ENCODE measurements around the gene SH3RF3.

SH3RF3 gene

DNA sequence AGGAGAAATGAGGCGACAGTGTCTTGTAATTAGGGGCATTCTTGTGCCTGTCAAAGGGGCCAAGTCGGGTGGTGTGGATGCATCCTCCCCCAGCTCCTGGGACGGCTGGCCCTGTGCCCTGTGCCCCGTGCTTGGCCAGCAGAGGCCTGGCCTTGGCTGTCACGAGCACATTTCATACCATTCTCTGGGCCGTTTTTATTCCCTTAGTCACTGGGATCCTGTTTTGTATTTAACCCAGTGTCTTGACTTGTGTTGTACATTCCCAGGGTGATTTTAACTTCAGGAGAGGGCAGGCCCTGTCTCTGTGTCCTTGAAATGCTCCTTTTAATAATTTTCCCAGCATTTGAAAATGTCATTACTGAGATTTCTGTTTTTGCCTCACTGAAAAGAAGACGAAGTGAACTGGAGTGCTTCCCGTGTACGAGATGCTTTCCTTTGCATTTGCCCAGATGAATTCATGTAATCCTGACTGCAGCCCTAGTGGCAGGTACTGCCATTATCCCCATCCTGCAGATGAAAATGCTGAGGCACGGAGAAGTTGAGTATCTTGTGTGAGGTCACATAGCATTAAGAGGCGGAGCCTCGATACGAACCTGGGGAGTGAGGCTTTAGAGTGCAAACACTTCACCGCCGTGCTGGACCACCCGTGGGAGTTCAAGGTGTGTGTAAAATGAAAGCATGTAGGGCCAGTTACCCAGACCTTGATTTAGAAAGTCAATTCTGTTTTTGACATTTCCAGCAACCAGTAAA is 57.0 kb downstream of the SH3RF3 start:
- no peaks in the 10 kb centered on the region for H3K79me1 ChIP-seq (ENCODE audit: low read depth, low read length)
- H3K23ac ChIP-seq (ENCODE audit: low read depth, low read length, poor library complexity) = no peak overlapping the region
- no peak overlapping the region for H3K4me3 ChIP-seq (ENCODE audit: low read length in 2 of 2)
- H3K18ac ChIP-seq (ENCODE audit: low read length) = peak overlapping the region; percentile 53
- H2BK5ac ChIP-seq (ENCODE audit: low read length) = no peak overlapping the region
- H4K91ac ChIP-seq (ENCODE audit: low read depth, low read length, poor library complexity) = no peak overlapping the region
- no peak overlapping the region for H2BK15ac ChIP-seq (ENCODE audit: low read length)
- no peak overlapping the region for H3K27ac ChIP-seq (replicated peaks; ENCODE audit: low read length)
- no CpG with 5 or more reads among the region's 16 CpGs for WGBS, 2 donors (ENCODE audit: extremely low coverage in 2 of 2, insufficient read length in 2 of 2, insufficient replicate concordance in 1 of 2)
- no peaks in the 10 kb centered on the region for H3K36me3 ChIP-seq (replicated peaks in 1 of 2; ENCODE audit: control insufficient read depth in 2 of 2, insufficient read depth in 2 of 2, low read length in 2 of 2)
- H3K27me3 ChIP-seq (ENCODE audit: control insufficient read depth in 3 of 3, insufficient read depth in 3 of 3, low read depth in 1 of 3, low read length in 3 of 3) = no peaks in the 10 kb centered on the region
- H3K4me2 ChIP-seq (ENCODE audit: insufficient read depth, low read length, poor library complexity, severe bottlenecking) = no peak overlapping the region
- H3K9ac ChIP-seq (ENCODE audit: low read depth, low read length, poor library complexity) = no peak overlapping the region
- H2BK120ac ChIP-seq (ENCODE audit: low read depth, low read length) = no peak overlapping the region
- no peaks in the 10 kb centered on the region for H3K9me3 ChIP-seq (replicated peaks in 1 of 2; ENCODE audit: control insufficient read depth in 2 of 2, insufficient read depth in 1 of 2, low read depth in 1 of 2, low read length in 2 of 2)
- peak overlapping the region; percentile 55 for H3K4ac ChIP-seq (ENCODE audit: low read length)
- H2AFZ ChIP-seq (ENCODE audit: low read length) = no peak overlapping the region
- no peak overlapping the region for H4K8ac ChIP-seq (ENCODE audit: low read depth, low read length)
- H2AK5ac ChIP-seq (ENCODE audit: low read depth, low read length) = no peak overlapping the region
- DNase-seq (ENCODE audit: low spot score) = no peak
- no peak overlapping the region for H2BK12ac ChIP-seq (ENCODE audit: low read length)
- H3K14ac ChIP-seq (ENCODE audit: low read length) = no peak overlapping the region
- no peaks in the 10 kb centered on the region for H3K4me1 ChIP-seq (ENCODE audit: control insufficient read depth in 2 of 2, insufficient read depth in 1 of 2, low read depth in 1 of 2, low read length in 2 of 2)

DNA sequence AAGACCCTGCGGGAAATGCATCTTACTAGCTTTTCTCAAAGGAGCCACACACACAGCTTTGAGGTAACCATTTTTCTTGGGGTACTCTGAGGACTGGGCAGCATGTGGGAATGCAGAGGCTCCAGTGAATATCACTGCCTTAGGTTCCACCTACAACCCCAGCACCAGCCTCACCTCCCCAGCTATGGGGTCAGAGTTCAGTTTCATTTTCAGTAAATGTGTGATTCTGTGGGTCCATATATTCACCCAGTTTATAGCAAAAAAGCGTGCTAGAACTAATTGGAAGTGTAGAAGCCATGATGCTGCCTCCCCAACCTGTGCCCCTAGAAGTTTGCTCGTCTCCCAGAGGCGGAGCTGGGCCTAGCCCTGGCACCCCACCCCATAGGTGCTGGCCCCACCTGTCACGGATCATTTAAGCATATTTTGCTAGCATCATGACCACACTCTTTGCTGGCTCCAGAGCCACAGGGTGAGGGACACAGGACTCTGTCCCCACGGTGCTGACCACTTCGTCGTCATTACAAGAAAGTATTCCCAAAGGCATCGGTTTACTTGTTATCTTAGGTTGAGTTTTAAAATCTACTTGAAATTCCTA is 57.7 kb downstream of the SH3RF3 start:
- no peak overlapping the region for H2BK120ac ChIP-seq (ENCODE audit: low read depth, low read length)
- no peaks in the 10 kb centered on the region for H3K9me3 ChIP-seq (replicated peaks in 1 of 2; ENCODE audit: control insufficient read depth in 2 of 2, insufficient read depth in 1 of 2, low read depth in 1 of 2, low read length in 2 of 2)
- H3K18ac ChIP-seq (ENCODE audit: low read length) = peak overlapping the region; percentile 27
- H3K23ac ChIP-seq (ENCODE audit: low read depth, low read length, poor library complexity) = no peak overlapping the region
- no peak for DNase-seq (ENCODE audit: low spot score)
- H3K9ac ChIP-seq (ENCODE audit: low read depth, low read length, poor library complexity) = no peak overlapping the region
- no peak overlapping the region for H3K4me2 ChIP-seq (ENCODE audit: insufficient read depth, low read length, poor library complexity, severe bottlenecking)
- no peak overlapping the region for H4K91ac ChIP-seq (ENCODE audit: low read depth, low read length, poor library complexity)
- H3K4ac ChIP-seq (ENCODE audit: low read length) = no peak overlapping the region
- no CpG with 5 or more reads among the region's 9 CpGs for WGBS, 2 donors (ENCODE audit: extremely low coverage in 2 of 2, insufficient read length in 2 of 2, insufficient replicate concordance in 1 of 2)
- H2AFZ ChIP-seq (ENCODE audit: low read length) = no peak overlapping the region
- H3K27ac ChIP-seq (replicated peaks; ENCODE audit: low read length) = no peak overlapping the region
- H3K14ac ChIP-seq (ENCODE audit: low read length) = no peak overlapping the region
- no peaks in the 10 kb centered on the region for H3K27me3 ChIP-seq (ENCODE audit: control insufficient read depth in 3 of 3, insufficient read depth in 3 of 3, low read depth in 1 of 3, low read length in 3 of 3)
- H3K4me1 ChIP-seq (ENCODE audit: control insufficient read depth in 2 of 2, insufficient read depth in 1 of 2, low read depth in 1 of 2, low read length in 2 of 2) = no peaks in the 10 kb centered on the region
- H2BK15ac ChIP-seq (ENCODE audit: low read length) = no peak overlapping the region
- H3K79me1 ChIP-seq (ENCODE audit: low read depth, low read length) = no peaks in the 10 kb centered on the region
- H2BK12ac ChIP-seq (ENCODE audit: low read length) = no peak overlapping the region
- H2BK5ac ChIP-seq (ENCODE audit: low read length) = no peak overlapping the region
- peak overlapping the region; percentile 33 for H2AK5ac ChIP-seq (ENCODE audit: low read depth, low read length)
- H3K4me3 ChIP-seq (ENCODE audit: low read length in 2 of 2) = no peak overlapping the region
- H4K8ac ChIP-seq (ENCODE audit: low read depth, low read length) = no peak overlapping the region
- no peaks in the 10 kb centered on the region for H3K36me3 ChIP-seq (replicated peaks in 1 of 2; ENCODE audit: control insufficient read depth in 2 of 2, insufficient read depth in 2 of 2, low read length in 2 of 2)

DNA sequence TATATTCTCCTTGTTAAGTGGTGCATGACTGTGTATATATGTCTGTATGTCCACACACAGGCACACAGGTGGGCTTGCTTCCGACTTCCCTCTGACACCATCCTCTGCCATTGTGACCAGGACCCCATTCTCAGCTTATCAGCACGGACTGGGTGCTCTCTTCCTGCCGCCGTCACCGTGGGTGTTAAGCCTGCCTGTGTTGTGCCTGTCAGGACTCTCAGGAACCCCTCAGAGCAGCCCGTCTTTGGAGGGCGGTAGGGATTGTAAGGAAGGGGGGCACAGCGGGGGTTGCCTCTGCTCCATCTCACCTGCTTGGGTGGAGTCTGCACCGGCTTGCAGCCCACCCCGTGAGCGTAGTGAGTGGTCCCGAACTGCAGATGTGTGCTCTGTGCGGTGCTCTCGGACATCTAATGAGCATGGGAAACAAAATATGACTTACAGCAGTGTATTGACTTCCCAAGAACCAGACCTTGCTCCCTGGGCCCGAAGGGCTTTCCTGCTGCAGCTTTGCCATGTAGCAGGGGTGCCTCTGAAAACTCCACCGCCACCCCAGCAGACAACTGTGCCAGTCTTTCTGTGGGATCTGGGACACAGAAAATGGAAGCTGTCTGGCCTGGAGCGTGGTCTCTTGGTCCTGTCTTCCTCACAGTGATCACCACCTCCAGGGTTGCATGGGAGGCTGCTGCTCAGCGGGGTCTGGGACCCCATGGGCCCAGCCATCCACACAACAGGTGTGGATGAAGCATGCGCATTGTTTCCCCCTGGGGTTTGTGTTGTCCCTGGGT is 58.9 kb downstream of the SH3RF3 start:
- H3K4ac ChIP-seq (ENCODE audit: low read length) = no peak overlapping the region
- no peaks in the 10 kb centered on the region for H3K4me1 ChIP-seq (ENCODE audit: control insufficient read depth in 2 of 2, insufficient read depth in 1 of 2, low read depth in 1 of 2, low read length in 2 of 2)
- no peak overlapping the region for H4K91ac ChIP-seq (ENCODE audit: low read depth, low read length, poor library complexity)
- H3K4me2 ChIP-seq (ENCODE audit: insufficient read depth, low read length, poor library complexity, severe bottlenecking) = no peak overlapping the region
- no peaks in the 10 kb centered on the region for H3K36me3 ChIP-seq (replicated peaks in 1 of 2; ENCODE audit: control insufficient read depth in 2 of 2, insufficient read depth in 2 of 2, low read length in 2 of 2)
- H3K4me3 ChIP-seq (ENCODE audit: low read length in 2 of 2) = peak overlapping the region in 1 of 2 donors; percentile 38
- H3K27me3 ChIP-seq (ENCODE audit: control insufficient read depth in 3 of 3, insufficient read depth in 3 of 3, low read depth in 1 of 3, low read length in 3 of 3) = no peaks in the 10 kb centered on the region
- H2BK5ac ChIP-seq (ENCODE audit: low read length) = no peak overlapping the region
- H2BK15ac ChIP-seq (ENCODE audit: low read length) = no peak overlapping the region
- peak overlapping the region; percentile 32 for H3K14ac ChIP-seq (ENCODE audit: low read length)
- WGBS, 2 donors (ENCODE audit: extremely low coverage in 2 of 2, insufficient read length in 2 of 2, insufficient replicate concordance in 1 of 2) = no CpG with 5 or more reads among the region's 19 CpGs
- DNase-seq (ENCODE audit: low spot score) = no peak
- no peak overlapping the region for H3K27ac ChIP-seq (replicated peaks; ENCODE audit: low read length)
- H2AK5ac ChIP-seq (ENCODE audit: low read depth, low read length) = no peak overlapping the region
- H4K8ac ChIP-seq (ENCODE audit: low read depth, low read length) = no peak overlapping the region
- H2AFZ ChIP-seq (ENCODE audit: low read length) = no peak overlapping the region
- peak overlapping the region; percentile 43 for H2BK12ac ChIP-seq (ENCODE audit: low read length)
- no peak overlapping the region for H2BK120ac ChIP-seq (ENCODE audit: low read depth, low read length)
- peak overlapping the region; percentile 40 for H3K18ac ChIP-seq (ENCODE audit: low read length)
- peak overlapping the region; percentile 5 for H3K23ac ChIP-seq (ENCODE audit: low read depth, low read length, poor library complexity)
- H3K9ac ChIP-seq (ENCODE audit: low read depth, low read length, poor library complexity) = peak overlapping the region; percentile 61
- no peaks in the 10 kb centered on the region for H3K9me3 ChIP-seq (replicated peaks in 1 of 2; ENCODE audit: control insufficient read depth in 2 of 2, insufficient read depth in 1 of 2, low read depth in 1 of 2, low read length in 2 of 2)
- H3K79me1 ChIP-seq (ENCODE audit: low read depth, low read length) = no peaks in the 10 kb centered on the region

DNA sequence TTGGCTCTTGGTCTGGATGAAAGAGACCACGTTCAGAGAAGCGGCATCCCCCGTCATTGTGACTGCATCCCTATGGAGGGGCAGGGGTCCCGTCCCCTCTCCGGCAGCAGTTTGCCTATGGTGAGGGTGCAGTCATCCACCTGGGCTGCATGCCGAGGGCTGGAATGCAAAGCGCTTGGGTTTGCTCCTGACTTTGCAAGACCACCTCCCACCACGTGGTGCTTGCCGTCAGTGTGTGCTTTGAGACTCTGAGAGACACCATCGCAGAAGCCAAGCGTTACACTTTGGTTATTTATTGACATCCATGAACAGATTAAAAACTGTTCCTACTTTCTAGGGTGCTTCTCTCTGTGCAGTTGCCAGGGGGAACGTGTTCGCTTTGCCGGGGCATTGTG is 59.5 kb downstream of the SH3RF3 start:
- no CpG with 5 or more reads among the region's 14 CpGs for WGBS, 2 donors (ENCODE audit: extremely low coverage in 2 of 2, insufficient read length in 2 of 2, insufficient replicate concordance in 1 of 2)
- H2BK5ac ChIP-seq (ENCODE audit: low read length) = no peak overlapping the region

More for the DNA sequence above, 59.5 kb downstream of the SH3RF3 start:
- H2BK120ac ChIP-seq (ENCODE audit: low read depth, low read length) = no peak overlapping the region
- no peak for DNase-seq (ENCODE audit: low spot score)
- H4K91ac ChIP-seq (ENCODE audit: low read depth, low read length, poor library complexity) = no peak overlapping the region
- H3K4me2 ChIP-seq (ENCODE audit: insufficient read depth, low read length, poor library complexity, severe bottlenecking) = no peak overlapping the region
- no peaks in the 10 kb centered on the region for H3K27me3 ChIP-seq (ENCODE audit: control insufficient read depth in 3 of 3, insufficient read depth in 3 of 3, low read depth in 1 of 3, low read length in 3 of 3)
- H3K4me3 ChIP-seq (ENCODE audit: low read length in 2 of 2) = no peak overlapping the region
- peak overlapping the region; percentile 5 for H3K23ac ChIP-seq (ENCODE audit: low read depth, low read length, poor library complexity)
- no peaks in the 10 kb centered on the region for H3K4me1 ChIP-seq (ENCODE audit: control insufficient read depth in 2 of 2, insufficient read depth in 1 of 2, low read depth in 1 of 2, low read length in 2 of 2)
- H3K79me1 ChIP-seq (ENCODE audit: low read depth, low read length) = no peaks in the 10 kb centered on the region
- H3K9ac ChIP-seq (ENCODE audit: low read depth, low read length, poor library complexity) = no peak overlapping the region
- peak overlapping the region; percentile 0 for H3K18ac ChIP-seq (ENCODE audit: low read length)
- H2AK5ac ChIP-seq (ENCODE audit: low read depth, low read length) = no peak overlapping the region
- no peak overlapping the region for H2BK15ac ChIP-seq (ENCODE audit: low read length)
- H3K9me3 ChIP-seq (replicated peaks in 1 of 2; ENCODE audit: control insufficient read depth in 2 of 2, insufficient read depth in 1 of 2, low read depth in 1 of 2, low read length in 2 of 2) = no peaks in the 10 kb centered on the region
- H3K4ac ChIP-seq (ENCODE audit: low read length) = no peak overlapping the region
- H2BK12ac ChIP-seq (ENCODE audit: low read length) = no peak overlapping the region
- no peaks in the 10 kb centered on the region for H3K36me3 ChIP-seq (replicated peaks in 1 of 2; ENCODE audit: control insufficient read depth in 2 of 2, insufficient read depth in 2 of 2, low read length in 2 of 2)
- H3K14ac ChIP-seq (ENCODE audit: low read length) = no peak overlapping the region
- no peak overlapping the region for H4K8ac ChIP-seq (ENCODE audit: low read depth, low read length)
- no peak overlapping the region for H2AFZ ChIP-seq (ENCODE audit: low read length)
- H3K27ac ChIP-seq (replicated peaks; ENCODE audit: low read length) = no peak overlapping the region
